Prostate gland (tissue), 2 donors: ENCODE data around the gene THSD7A.

ENCODE experiments used
- CTCF ChIP-seq, 4 experiments: fragments of 200-600 bp in 2 of 4; fragments of 450-650 bp in 2 of 4; sonication (generic) in 2 of 4; IDR thresholded peaks; 1 replicate in 3 of 4; 2 replicates in 1 of 4; pipeline ENCODE4 v1.5.1; 2016 to 2019; ENCODE audit warnings: antibody characterized with exemption in 4 of 4, mild to moderate bottlenecking in 2 of 4, moderate library complexity in 2 of 4
- POLR2A ChIP-seq: fragments of 450-650 bp; IDR thresholded peaks from one replicate; pipeline ENCODE4 v1.6.1; 2016; ENCODE audit warnings: antibody characterized with exemption, mild to moderate bottlenecking

- TF ChIP-seq POLR2A (no peak), CTCF (IDR thresholded peaks at IDR 0.05) (no peak)
These were observed 26.0 kb upstream of the THSD7A start for GRCh38 chr7:11858026-11858425.
